ENCODE measurements around the gene ZFAND5. TPM values are rescaled to one million over a fixed set of nuclear protein-coding genes. Genes with fewer than 3 reads are reported as not detected.

ZFAND5 gene
- total RNA-seq, 1 experiment from 2014 or later, result 185 TPM

DNA sequence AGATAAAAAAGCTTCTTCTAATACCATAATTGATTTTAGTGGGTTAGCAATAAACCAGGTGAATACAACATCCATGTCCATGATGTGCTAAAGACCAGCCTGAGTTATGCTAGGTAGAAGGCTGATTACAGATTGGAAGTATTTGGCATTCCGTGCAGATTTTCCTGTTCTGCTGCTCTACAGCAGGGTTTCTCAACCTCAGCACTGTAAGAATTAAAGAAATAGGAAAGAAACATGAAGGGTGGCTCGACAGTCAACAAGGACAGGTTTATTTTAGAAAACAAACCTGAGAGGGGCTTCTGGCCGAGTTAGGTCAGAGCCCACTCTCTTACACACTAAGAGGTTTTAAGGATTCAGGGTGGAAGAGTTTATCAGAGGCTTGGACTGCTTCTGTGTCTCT is 42.3 kb downstream of the ZFAND5 start:
- Histone ChIP-seq H3K4me1 (ENCODE audit: control insufficient read depth, insufficient read depth, low read length) (no peaks in the 10 kb centered on the region), H3K9me3 (ENCODE audit: control insufficient read depth, insufficient read depth, low read depth, low read length) (no peaks in the 10 kb centered on the region), H3K4me3 (ENCODE audit: low read depth in 2 of 2, low read length in 2 of 2) (no peak overlapping the region), H3K36me3 (ENCODE audit: control insufficient read depth, insufficient read depth, low read length) (no peaks in the 10 kb centered on the region), H3K27ac (ENCODE audit: low read length) (no peak overlapping the region), H3K27me3 (ENCODE audit: control insufficient read depth, insufficient read depth, low read length) (no peaks in the 10 kb centered on the region)
- BruUV-seq (replicated peaks), result no TSS peak
- ATAC-seq, result no peak
- DNase-seq (ENCODE audit: low read depth, low spot score), result no peak
- ChIA-PET CTCF (no interaction called here), POLR2A (no interaction called here)
- in situ Hi-C loops (cut with HindIII; ENCODE audit: low pct_unique_long_range_greater_than_20kb, low sequenced_read_pairs), result no loop called here
- TF ChIP-seq TCF7L2 (IDR thresholded peaks at IDR 0.05; ENCODE audit: low read depth, low read length), result no peak
- TF ChIP-seq, protein P1, sequence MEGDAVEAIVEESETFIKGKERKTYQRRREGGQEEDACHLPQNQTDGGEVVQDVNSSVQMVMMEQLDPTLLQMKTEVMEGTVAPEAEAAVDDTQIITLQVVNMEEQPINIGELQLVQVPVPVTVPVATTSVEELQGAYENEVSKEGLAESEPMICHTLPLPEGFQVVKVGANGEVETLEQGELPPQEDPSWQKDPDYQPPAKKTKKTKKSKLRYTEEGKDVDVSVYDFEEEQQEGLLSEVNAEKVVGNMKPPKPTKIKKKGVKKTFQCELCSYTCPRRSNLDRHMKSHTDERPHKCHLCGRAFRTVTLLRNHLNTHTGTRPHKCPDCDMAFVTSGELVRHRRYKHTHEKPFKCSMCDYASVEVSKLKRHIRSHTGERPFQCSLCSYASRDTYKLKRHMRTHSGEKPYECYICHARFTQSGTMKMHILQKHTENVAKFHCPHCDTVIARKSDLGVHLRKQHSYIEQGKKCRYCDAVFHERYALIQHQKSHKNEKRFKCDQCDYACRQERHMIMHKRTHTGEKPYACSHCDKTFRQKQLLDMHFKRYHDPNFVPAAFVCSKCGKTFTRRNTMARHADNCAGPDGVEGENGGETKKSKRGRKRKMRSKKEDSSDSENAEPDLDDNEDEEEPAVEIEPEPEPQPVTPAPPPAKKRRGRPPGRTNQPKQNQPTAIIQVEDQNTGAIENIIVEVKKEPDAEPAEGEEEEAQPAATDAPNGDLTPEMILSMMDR (IDR thresholded peaks at IDR 0.05), result no peak
- no peak for TF ChIP-seq POLR2AphosphoS5 (IDR thresholded peaks at IDR 0.05; ENCODE audit: low read depth, low read length)
- no peak for TF ChIP-seq SIN3A (IDR thresholded peaks at IDR 0.05; ENCODE audit: borderline replicate concordance, insufficient read depth, low read depth, low read length)
- TF ChIP-seq, protein P2, sequence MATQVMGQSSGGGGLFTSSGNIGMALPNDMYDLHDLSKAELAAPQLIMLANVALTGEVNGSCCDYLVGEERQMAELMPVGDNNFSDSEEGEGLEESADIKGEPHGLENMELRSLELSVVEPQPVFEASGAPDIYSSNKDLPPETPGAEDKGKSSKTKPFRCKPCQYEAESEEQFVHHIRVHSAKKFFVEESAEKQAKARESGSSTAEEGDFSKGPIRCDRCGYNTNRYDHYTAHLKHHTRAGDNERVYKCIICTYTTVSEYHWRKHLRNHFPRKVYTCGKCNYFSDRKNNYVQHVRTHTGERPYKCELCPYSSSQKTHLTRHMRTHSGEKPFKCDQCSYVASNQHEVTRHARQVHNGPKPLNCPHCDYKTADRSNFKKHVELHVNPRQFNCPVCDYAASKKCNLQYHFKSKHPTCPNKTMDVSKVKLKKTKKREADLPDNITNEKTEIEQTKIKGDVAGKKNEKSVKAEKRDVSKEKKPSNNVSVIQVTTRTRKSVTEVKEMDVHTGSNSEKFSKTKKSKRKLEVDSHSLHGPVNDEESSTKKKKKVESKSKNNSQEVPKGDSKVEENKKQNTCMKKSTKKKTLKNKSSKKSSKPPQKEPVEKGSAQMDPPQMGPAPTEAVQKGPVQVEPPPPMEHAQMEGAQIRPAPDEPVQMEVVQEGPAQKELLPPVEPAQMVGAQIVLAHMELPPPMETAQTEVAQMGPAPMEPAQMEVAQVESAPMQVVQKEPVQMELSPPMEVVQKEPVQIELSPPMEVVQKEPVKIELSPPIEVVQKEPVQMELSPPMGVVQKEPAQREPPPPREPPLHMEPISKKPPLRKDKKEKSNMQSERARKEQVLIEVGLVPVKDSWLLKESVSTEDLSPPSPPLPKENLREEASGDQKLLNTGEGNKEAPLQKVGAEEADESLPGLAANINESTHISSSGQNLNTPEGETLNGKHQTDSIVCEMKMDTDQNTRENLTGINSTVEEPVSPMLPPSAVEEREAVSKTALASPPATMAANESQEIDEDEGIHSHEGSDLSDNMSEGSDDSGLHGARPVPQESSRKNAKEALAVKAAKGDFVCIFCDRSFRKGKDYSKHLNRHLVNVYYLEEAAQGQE (IDR thresholded peaks at IDR 0.05; ENCODE audit: insufficient read depth in 1 of 2, low read depth in 2 of 2, low read length in 1 of 2), result no peak
- intact Hi-C loops (cut with micrococcal nuclease; ENCODE audit: unreplicated experiment), result no loop called here

DNA sequence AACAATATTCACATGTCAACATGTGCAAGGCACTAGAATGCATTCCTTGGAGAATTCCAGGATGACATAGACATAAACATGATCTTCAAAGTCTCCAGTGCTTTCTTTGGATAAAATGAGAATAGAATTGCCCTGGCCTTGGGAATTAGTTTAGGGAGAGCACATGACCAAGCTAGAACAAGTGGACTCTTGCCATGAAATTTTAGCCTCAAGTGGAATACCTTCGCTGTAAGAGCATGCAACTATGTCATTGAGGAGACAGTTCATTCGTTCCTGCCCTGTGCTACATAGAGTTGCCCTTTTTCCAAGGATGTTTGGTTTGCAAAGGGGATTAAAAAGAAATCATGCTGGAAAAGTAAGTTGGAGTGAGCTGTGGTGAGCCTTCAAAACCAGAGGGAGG is 42.7 kb downstream of the ZFAND5 start:
- ATAC-seq (no peak), DNase-seq (ENCODE audit: low read depth, low spot score) (no peak)
- no TSS peak for BruUV-seq (replicated peaks)
- TF ChIP-seq POLR2AphosphoS5 (IDR thresholded peaks at IDR 0.05; ENCODE audit: low read depth, low read length) (no peak), TCF7L2 (IDR thresholded peaks at IDR 0.05; ENCODE audit: low read depth, low read length) (no peak), SIN3A (IDR thresholded peaks at IDR 0.05; ENCODE audit: borderline replicate concordance, insufficient read depth, low read depth, low read length) (no peak)
- TF ChIP-seq, protein P1 (IDR thresholded peaks at IDR 0.05), result no peak
- TF ChIP-seq, protein P2 (IDR thresholded peaks at IDR 0.05; ENCODE audit: insufficient read depth in 1 of 2, low read depth in 2 of 2, low read length in 1 of 2), result no peak
- Histone ChIP-seq H3K27ac (ENCODE audit: low read length) (no peak overlapping the region), H3K4me3 (ENCODE audit: low read depth in 2 of 2, low read length in 2 of 2) (no peak overlapping the region), H3K36me3 (ENCODE audit: control insufficient read depth, insufficient read depth, low read length) (no peaks in the 10 kb centered on the region), H3K27me3 (ENCODE audit: control insufficient read depth, insufficient read depth, low read length) (no peaks in the 10 kb centered on the region), H3K9me3 (ENCODE audit: control insufficient read depth, insufficient read depth, low read depth, low read length) (no peaks in the 10 kb centered on the region), H3K4me1 (ENCODE audit: control insufficient read depth, insufficient read depth, low read length) (no peaks in the 10 kb centered on the region)
- intact Hi-C loops (cut with micrococcal nuclease; ENCODE audit: unreplicated experiment), result no loop called here
- POLR2A ChIA-PET, result no interaction called here
- in situ Hi-C loops (cut with HindIII; ENCODE audit: low pct_unique_long_range_greater_than_20kb, low sequenced_read_pairs), result no loop called here
- CTCF ChIA-PET, result no interaction called here
